ENCODE data around the gene ATP5F1C.
"Not testable (repeated sequence)": the region's sequence is repeated elsewhere in the genome, so short reads cannot be mapped to it uniquely, and the experiment has no call there.

Gene ATP5F1C

DNA sequence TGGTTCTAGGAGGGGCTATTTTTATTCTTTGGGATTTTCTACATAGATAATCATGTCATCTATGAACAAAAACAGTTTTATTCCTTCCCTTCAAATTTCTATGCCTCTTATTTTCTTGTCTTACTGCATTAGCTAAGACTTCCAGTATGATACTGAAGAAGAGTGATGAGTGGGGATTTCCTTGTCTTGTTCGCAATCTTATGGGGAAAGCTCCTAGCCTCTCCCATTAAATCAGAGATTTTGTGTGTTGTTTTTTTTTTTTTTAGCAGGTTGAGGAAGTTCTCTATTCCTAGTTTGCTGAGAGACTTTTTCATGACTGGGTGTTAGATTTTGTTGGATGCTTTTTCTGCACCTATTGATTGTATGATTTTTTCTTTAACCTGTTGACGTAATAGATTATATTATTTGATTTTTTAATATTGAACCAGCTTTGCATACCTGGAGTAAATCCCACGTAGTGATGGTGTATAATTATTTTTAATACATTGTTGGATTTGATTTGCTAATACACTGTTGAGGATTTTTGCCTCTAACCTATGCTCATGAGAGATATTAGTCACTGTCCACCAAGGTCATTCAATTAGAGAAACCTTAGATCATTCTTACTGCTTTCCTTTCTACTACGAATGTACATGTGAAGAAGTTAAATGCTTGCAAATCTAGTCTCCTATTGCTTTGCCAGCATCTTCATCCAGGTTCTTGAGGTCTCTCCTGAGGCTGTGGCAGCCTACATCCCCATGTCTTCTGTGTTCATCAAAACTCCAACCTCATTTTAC lies 6.5 kb downstream of the ATP5F1C start:
- no peak for DNase-seq (ENCODE audit: low read depth)

DNA sequence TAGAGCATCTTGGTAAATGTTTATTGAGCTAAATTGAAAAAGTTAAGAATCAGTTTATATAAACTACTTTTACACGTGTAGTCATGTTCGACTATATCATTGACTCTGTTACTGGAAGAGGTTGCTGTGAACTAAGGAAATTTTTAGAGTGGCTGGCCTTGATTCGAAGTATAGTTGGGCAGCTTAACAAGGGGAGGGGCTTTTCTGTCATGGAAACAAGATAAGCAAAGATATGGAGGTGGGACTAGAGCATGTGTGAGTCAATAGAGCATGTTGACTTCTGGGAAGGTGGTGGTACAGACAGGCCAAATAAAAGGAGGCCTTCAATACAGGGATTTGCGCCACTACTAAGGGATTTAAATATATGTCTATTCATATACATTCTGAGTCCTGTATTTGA lies 7.6 kb downstream of the ATP5F1C start:
- DNase-seq (ENCODE audit: low read depth) = no peak

DNA sequence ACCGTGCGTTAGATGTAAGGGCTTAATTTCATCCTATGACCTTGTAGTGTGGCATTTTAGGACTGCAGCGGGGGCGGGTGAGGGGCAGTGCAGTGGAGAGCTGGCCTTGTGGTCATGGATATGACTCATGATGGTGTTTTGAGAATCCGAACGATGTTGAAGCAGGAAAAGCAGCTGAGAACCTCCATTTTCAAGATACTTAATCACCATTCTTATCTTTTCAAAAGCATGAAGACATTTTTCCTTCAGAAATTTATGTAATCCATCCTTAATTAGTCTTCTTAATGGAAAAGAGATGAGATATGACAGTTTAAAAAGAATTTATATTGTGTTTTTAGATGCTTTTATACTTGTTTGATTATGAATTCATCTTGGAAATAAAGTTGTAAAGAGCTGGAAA lies 9.6 kb downstream of the ATP5F1C start:
- no peak for DNase-seq (ENCODE audit: low read depth)

DNA sequence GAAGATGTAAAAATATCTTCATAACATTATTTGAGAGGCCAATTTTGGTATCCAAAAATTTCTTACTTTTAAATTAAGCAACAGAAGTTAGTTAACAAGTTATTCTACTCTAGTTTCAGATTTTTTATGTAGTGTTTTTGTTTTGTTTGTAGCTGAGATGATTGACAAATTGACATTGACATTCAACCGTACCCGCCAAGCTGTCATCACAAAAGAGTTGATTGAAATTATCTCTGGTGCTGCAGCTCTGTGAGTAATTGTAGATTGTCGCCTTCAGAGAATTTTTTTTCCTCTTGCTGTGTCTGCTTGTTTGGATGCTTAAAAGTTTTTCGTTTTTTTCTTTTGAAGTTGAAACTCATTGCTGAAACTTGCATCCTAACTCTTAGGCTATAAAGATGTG lies 14.6 kb downstream of the ATP5F1C start:
- DNase-seq (ENCODE audit: low read depth) = no peak

DNA sequence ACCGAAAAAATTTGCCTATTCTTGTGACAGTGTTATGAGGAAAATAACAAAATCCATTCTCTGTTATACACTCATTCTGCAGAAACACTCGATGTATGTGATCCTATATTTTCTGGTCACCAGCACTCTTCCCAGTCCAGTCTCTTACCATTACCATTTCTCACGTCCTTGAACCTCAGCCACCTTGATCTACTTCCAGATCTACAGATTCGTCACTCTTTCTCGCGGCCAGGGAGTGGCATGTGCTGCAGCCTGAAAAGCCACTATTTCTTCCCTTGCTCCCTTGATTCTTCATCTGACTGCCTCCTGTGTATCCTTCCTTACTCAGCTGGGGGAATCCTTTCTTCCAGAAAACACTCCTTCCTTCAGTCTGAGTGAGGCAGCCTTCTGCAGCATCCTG lies 16.2 kb downstream of the ATP5F1C start:
- no peak for DNase-seq (ENCODE audit: low read depth)

DNA sequence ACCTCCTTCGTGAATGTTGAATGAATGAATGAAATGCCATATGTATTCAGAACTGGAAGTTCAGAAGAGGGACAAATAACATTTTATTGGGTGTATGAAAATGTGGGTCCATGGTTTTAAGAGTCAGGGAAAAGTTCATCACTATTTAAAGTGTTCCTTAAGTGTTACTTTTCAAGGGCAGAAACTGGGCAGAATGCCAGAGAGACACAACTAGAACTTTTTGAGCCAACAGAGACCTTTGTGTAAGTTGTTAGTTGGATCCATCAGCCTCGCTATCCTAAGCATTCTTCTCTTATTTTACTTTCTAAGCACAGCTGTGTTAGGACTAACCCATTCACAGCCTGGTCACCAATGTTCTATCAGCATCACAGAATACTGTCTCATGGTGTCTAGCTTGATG lies 16.8 kb downstream of the ATP5F1C start:
- no peak for DNase-seq (ENCODE audit: low read depth)

DNA sequence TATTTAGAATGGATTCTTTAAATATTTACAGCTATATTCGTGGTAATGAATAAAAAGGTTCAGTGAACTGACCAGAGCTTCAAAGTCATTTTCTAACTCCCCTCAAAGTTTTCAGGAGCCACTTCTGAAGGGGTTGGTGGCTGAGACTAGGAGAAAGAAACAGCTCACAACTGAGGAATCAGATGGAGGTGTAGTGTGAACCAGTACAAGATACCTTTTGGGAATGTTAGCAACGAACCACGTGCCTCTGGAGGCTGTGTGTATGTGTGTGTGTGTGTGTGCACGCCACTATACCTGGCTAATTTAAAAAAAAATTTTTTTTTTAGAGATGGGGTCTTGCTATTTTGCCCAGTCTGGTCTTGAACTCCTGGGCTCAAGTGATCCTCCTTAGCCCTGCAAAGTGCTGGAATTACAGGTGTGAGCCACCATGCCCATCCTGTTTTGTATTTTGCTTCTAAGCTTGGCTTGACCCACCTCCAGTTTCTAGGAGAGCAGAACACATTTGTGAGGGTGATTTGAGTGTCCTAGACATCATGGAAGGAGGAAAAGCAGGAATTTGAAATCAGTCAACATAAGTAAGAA lies 20.8 kb downstream of the ATP5F1C start:
- DNase-seq (ENCODE audit: low read depth) = no peak

DNA sequence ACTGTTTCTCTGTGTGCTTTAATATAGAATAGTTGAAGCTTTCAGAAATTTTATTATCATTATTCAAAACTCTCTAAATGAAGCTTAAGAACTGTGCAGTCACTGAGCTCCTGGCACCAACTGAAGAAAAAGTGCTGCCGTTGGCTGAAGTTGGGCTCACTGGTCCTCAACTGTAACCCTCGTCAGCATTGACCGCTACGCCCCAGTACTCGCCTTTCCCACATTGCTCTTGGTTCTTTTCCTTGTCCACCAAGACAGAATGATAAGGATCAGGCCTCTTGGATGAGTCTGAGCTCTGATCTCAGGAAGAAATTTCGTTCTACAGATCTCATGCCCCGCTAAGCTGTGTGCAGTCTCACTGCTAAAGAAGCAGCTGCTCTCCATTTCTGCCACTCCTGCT lies 22.5 kb downstream of the ATP5F1C start:
- DNase-seq (ENCODE audit: low read depth) = no peak

DNA sequence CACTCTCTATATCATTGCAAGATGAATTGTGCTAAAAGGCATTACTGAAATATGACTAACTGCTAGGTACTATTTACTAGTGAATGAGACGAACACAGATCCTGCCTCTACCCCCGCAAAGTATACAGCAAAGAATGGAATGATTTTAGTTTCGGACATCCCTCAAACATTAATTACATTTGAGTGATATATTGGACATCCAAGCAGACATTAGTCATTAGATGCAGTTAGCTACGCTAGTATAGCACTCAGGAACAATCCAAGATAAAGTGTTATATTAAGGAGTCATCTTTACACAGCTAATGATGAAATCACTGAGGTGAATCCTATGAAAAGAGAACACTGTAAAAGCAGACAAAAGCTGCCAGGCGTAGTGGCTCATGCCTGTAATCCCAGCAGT lies 23.0 kb downstream of the ATP5F1C start:
- no peak for DNase-seq (ENCODE audit: low read depth)

DNA sequence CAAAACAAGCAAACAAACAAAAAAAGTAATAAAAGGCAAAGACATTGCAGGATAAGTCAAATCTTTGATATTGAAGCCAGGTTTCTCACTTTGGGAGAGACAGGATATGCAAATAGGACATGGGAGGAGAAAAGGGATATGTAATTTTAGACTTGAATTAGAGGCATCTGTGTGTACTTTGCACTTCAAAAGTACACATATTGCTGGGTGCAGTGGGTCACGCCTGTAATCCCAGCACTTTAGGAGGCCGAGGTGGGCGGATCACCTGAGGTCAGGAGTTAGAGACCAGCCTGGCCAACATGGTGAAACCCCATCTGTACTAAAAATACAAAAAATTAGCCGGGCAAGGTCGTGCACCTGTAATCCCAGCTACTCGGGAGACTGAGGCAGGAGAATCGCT lies 23.8 kb downstream of the ATP5F1C start:
- DNase-seq (ENCODE audit: low read depth) = not testable (repeated sequence)

DNA sequence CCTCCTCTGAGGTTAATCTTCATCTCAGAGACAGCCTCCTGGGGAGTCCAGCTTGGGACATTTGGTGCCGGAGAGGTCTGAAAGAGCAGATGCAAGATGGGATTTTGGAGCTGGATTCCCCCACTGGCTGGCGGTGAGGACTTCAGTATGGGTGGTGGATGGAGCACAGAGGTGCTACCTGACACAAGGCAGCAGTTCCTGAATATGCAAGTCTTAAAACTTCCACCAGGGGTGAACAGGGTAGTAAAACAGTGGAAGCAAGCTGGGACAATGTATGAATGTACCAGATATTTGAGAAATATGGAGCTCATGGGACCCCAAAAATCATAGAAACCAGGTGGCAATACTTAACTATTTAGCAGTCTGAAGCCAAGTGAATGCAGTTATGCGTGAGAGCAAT lies 25.5 kb downstream of the ATP5F1C start:
- DNase-seq (ENCODE audit: low read depth) = no peak

DNA sequence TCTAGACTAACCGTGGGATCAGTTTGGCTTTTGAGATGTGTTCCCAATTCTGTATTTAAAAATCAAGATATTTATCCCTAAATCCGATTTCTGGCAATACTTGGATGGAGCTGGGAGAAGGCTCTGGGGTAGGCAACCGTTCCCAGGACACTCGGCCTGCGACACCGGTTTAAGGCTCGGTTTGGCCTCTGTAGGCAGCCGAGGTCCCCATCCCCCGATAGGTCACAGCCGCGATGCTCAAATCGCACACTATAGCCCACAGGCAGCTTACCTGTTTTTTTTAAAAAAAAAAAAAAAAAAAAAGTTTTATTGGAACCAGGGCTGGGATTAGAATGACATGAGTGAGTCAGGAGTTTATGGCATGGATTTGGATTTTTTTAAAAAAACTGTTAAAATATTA lies 29.6 kb downstream of the ATP5F1C start:
- no peak for DNase-seq (ENCODE audit: low read depth)

DNA sequence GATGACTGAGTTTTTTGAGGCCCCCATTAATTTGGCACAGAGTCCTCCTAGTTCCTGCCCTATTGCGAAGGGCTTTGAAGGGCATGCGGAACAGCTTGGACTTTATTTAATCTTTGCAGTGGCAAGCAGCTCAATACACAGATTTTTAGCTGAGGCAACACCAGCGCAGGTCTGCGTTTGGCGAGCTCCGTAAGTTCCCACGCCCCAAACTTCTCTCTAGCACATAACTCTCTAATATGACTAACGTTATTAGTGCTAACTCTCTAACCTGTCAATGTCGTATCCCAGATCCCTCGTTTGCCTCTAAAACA lies 30.0 kb downstream of the ATP5F1C start:
- DNase-seq (ENCODE audit: low read depth) = no peak

DNA sequence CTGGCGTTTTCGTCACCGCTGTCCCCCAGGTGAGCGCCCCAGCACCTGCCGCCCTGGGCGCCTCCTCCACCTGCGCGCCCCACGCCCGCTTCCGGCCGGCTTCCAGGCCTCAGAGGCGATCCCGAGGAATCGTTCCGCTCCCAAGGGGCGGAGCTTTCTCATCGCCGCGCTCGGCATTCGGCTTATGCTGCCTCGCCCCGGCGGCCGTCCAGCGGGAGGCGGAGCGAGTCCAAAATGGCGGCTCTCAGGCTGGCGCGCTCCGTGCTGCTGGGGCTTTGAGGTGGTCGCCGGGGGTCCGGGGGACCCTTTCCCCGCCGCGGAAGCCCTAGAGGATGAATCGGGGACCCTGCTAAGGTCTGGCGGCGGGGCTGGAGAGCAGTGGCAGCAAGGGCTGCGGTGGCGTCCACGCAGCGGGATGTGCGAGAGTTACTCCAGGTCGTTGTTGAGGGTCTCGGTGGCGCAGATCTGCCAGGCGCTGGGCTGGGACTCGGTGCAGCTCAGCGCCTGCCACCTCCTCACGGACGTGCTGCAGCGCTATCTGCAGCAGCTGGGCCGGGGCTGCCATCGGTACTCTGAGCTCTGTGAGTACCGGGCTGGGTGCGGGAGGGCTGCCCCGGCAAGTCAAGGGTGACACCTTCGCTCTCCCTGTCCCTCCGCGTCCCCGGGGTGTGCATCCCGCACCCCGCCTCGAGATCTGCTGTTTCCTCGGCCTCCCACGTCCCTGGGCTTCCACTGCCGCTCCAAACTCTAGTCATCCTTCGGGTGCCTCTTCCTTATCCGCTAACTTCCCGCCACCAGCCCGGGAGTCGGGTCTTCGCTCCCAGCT lies 30.5 kb downstream of the ATP5F1C start, which contains the start of gene TAF3:
TSS of gene TAF3 (plus strand) at position 211 of the 826 bp plus-strand sequence. CDS start at position 416, 205 bp downstream.
- DNase-seq (ENCODE audit: low read depth) = peak; percentile 87

DNA sequence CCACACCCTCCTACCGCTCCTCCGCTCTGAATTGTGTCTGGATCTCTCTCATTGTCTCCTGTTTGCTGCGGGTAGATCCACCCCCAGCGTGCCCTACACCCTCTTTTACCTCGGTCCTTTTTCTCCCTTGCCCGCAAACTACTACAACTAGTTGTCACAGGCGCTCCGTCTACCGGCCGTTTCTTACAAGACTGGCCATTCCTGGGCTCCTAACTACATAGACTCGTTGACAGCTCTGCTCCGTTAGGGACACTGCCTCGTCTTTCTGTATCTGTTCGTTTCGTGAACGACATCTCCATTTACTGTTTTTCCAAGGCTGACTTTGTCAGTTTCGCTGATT lies 31.1 kb downstream of the ATP5F1C start:
- DNase-seq (ENCODE audit: low read depth) = no peak

DNA sequence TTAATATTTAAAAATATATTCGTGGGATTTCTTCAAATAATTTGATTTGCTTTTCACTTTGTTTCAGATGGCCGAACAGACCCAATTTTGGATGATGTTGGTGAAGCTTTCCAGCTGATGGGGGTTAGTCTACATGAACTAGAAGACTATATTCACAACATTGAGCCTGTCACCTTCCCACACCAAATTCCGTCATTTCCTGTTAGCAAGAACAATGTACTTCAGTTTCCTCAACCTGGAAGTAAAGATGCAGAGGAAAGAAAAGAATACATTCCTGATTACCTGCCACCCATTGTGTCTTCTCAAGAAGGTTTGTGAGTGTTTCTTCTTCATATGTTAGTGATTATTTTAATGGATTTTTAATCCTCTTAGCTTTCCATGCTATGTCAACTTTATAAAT lies 36.3 kb downstream of the ATP5F1C start:
- DNase-seq (ENCODE audit: low read depth) = no peak

DNA sequence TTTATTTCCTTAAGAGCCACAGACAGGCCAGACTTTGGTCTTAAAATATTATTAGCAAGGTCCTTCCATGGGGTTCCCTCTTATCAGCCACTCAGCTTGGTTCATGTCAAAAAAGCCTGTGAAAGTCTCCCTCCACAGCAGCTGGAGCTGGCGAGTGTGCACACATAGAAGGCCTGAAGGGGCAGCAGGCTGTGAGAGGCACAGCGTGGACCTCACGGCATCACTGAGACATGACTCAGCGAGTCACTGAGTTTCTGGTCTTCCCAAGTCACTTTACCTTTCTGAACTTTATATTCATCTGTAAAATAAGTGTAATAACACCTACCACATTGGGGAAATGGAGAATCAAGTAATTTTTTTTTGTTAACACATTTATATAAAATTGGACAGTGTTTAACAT lies 39.0 kb downstream of the ATP5F1C start:
- no peak for DNase-seq (ENCODE audit: low read depth)

DNA sequence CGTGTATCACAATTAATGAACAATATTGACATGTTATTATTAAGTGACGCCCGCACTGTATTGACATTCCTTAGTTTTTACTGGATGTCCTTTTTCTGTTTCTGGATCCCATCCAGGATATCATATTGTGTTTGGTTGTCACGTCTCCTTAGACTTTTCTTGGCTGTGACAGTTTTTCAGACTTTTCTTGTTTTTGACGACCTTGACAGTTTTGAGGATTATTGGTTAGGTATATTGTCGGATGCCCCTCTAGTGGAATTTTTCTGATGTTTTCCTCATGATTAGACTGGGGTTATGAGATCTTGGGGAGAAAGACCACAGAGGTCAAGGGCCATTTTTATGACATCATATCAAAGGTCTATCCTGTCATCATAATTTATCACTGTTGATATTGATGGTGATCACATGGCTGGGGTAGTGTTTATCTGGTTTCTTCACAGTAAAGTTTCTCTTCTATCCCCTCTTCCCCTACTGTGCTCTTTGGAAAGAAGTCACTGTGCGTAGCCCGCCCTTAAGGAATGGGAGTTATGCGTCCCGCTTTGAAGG lies 41.4 kb downstream of the ATP5F1C start:
- no peak for DNase-seq (ENCODE audit: low read depth)

DNA sequence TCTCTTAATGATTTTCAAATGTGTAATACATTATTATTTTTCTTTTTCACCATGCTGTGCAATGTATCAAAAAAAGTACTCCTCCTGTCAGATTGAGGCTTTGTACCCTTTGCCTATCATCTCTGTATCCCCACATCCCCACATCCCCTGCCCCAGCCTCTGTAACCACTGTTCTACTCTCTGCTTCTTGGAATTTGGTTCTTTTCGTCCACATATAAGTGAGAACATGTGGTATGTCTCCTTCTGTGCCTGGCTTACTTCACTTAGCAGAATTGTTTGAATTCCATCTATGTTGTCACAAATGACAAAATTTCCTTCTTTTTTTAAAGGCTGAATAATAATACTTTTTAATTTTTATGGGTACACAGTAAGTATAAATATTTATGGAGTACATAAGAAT lies 44.1 kb downstream of the ATP5F1C start:
- DNase-seq (ENCODE audit: low read depth) = no peak

DNA sequence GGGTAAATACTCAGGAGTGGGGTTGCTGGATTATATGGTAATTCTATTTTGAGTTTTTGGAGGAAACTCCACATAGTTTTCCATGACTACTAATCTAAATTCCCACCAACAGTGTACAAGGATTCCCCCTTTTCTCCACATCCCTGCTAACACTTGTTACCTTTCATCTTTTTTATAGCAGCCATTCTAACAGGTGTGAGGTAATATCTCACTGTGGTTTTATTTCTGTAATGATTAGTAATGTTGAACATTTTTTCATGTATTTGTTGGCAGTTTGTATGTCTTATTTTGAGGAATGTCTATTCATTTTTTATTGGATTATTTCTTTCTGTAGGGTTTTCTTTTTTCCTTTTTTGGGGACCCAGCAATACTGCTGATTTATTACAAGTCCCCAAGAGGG lies 45.2 kb downstream of the ATP5F1C start:
- DNase-seq (ENCODE audit: low read depth) = no peak

DNA sequence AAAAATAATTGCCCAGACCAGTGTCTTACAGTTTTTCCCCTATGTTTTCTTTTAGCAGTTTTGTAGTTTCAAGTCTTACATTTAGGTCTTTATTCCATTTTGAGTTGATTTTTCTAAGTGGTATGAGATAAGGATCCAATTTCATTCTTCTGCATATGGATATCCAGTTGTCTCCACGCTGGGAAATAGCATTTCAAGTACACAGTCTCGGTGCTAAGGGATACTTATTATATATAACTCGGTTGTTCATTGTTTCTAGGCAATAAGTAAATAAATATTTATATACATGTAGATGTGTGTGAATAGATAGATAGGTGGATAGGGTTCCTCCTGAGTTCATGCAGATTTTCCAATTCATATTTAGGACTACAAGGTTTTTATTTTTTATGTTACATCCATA lies 46.3 kb downstream of the ATP5F1C start:
- DNase-seq (ENCODE audit: low read depth) = no peak

DNA sequence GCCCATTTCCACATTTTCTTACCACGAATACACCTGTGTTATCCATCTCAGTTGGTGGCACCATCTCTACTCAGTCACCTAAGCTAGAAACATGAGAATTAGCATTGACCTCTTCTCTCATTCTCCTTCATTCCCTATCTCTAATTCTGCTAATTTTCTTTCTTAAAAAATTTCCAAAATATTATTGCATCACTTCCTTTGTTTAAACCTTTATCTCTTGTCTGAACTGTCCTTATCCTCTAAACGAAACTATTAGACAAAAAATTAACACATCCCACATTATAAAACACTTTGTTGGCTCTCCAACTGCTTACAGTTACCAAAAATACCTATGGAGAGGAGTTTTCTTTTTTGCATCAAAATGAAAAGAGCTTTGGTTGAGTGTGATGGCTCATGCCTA lies 48.6 kb downstream of the ATP5F1C start:
- no peak for DNase-seq (ENCODE audit: low read depth)

DNA sequence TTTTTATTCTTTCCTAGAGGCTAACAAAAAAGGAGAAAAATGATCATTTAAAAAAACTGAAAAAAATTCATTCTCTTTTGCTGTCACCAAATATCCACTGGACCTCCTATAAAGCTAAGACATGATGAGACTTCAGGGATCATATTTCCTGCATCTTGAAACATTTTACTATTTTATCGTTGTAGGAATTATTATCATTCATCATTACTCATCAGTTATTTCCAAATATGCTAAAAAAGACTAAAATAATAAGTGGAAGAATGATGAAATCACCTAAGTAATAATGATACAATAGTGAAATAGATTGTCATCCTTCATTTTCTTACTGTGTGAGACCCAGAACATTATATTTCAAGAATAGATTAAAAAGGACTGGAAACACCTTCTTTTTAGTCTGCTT lies 58.6 kb downstream of the ATP5F1C start:
- DNase-seq (ENCODE audit: low read depth) = no peak

All from stimulated activated CD8-positive, alpha-beta memory T cell treated with anti-CD3 and anti-CD28 coated beads, Interleukin-7, amount 100 ng/mL, for 24 hours (primary cell).